Heart left ventricle (tissue), 16 donors: Measurements from ENCODE around the gene TSSK3. TPM values are rescaled to one million over a fixed set of nuclear protein-coding genes. Genes with fewer than 3 reads are reported as not detected.

Source experiments
- ATAC-seq, 4 donors: fragments of 200-7000 bp; cut with Tn5 transposase; one replicate each; pipeline ENCODE4 v1.9.1; 2020 to 2022; ENCODE audit warnings: moderate library complexity in 4 of 4, mild to moderate bottlenecking in 3 of 4, moderate number of reproducible peaks in 1 of 4
- DNase-seq, 5 donors: peaks; one replicate each; pipeline ENCODE4 v3.0.0-alpha.2; 2020
- H3K27ac ChIP-seq, 12 donors: fragments of 200-600 bp; sonication (generic) in 4 of 12; one replicate each; pipeline versions ENCODE4 v1.5.0 to v1.8.0; 2016 to 2022; ENCODE audit warnings: mild to moderate bottlenecking in 2 of 12
- H3K27me3 ChIP-seq, 9 donors: fragments of 200-600 bp; sonication (generic) in 2 of 9; one replicate each; pipeline versions ENCODE4 v1.5.1 to v1.8.0; 2016 to 2022; ENCODE audit warnings: mild to moderate bottlenecking in 3 of 9
- H3K36me3 ChIP-seq, 9 donors: fragments of 200-600 bp; sonication (generic) in 2 of 9; one replicate each; pipeline versions ENCODE4 v1.5.0 to v1.8.0; 2018 to 2022; ENCODE audit warnings: mild to moderate bottlenecking in 2 of 9
- H3K4me1 ChIP-seq, 12 donors: fragments of 200-600 bp; sonication (generic) in 4 of 12; one replicate each; pipeline versions ENCODE4 v1.5.0 to v1.8.0; 2016 to 2022; ENCODE audit warnings: mild to moderate bottlenecking in 3 of 12
- H3K4me3 ChIP-seq, 12 donors: fragments of 200-600 bp; sonication (generic) in 4 of 12; one replicate each; pipeline versions ENCODE4 v1.5.0 to v1.8.0; 2017 to 2022; ENCODE audit warnings: mild to moderate bottlenecking in 9 of 12, moderate library complexity in 4 of 12
- H3K9me3 ChIP-seq, 12 donors: fragments of 200-600 bp; sonication (generic) in 4 of 12; one replicate each; pipeline versions ENCODE4 v1.5.0 to v1.8.0; 2016 to 2022; ENCODE audit warnings: mild to moderate bottlenecking in 1 of 12
- POLR2A ChIP-seq, 2 donors: fragments of 450-650 bp; IDR thresholded peaks; one replicate each; pipeline ENCODE4 v1.6.1; 2017; ENCODE audit warnings: antibody characterized with exemption in 2 of 2, mild to moderate bottlenecking in 2 of 2, moderate library complexity in 2 of 2
- WGBS, 4 donors: extraction: QIAGEN DNeasy Blood & Tissue Kit in 2 of 4; methylation state at CpG; one replicate each; pipeline versions ENCODE4 v1.1.5 to v1.1.7; 2013 to 2018; 5-methylcytosine and 5-hydroxymethylcytosine counted together
- intact Hi-C, 10 donors: fragments of 100-400 bp; cut with DNase I; formaldehyde crosslinking; loops; one replicate each; pipeline versions ENCODE4 v1.11.1 to v1.14.2; 2022
- polyA plus RNA-seq, 2 donors: library from polyadenylated mRNA; stranded (reverse); fragments of 200-250 nt; gene quantifications; one replicate each; pipeline ENCODE4 v1.2.3, GENCODE V29; 2013
- total RNA-seq, 9 donors: library from RNA; depleted of rRNA in 2 of 9; stranded (reverse); fragments of >200 nt in 2 of 9; fragmentation: NEBNext Ultra II Directional in 3 of 9; extraction: Animal tissue kit (Norgen Biotek cat#: 25700) in 3 of 9; gene quantifications; one replicate each; pipeline versions ENCODE4 v1.1.0 to v1.2.4, GENCODE V29; 2016 to 2023
- TF ChIP-seq, protein P1 (sequence below), 12 donors: fragments of 200-600 bp; sonication (generic) in 4 of 12; IDR thresholded peaks; one replicate each; pipeline versions ENCODE4 v1.5.0 to v1.8.0; 2018 to 2022; ENCODE audit warnings: antibody characterized with exemption in 12 of 12, mild to moderate bottlenecking in 5 of 12
- donor health status: ischemic (EF 13 %, LVEDD 7.1; RV severe dilation, severe dysfunction).
- donor health status: healthy with polysubstance abuse.
- donor health status: DM: no; HTN: yes; CAD: no.
- donor health status: DM: no; HTN: no; CAD: no.
- donor health status: ischemic (EF 25% LVEDD 6.9; RV normal size, moderate dysfunction).
- donor health status: ischemic (EF 25% LVEDD 5.7; RV mildly dilated, moderate dysfunction).
- donor health status: healthy.
- donor health status: DM: yes; HTN: yes; CAD: no.
- donor health status: ischemic (EF 35%, LVEDD 5.7; RV mildly dilated, moderate dysfunction).
- donor health status: nonischemic (EF 11% LVEDD 7.7; RV severe dilation, severe dysfunction).
- donor health status: DM: yes; HTN: yes; CAD: no.
- donor health status: PGD.
- donor health status: ischemic (EF 29% LVEDD 5.4; RV normal size, mild dysfunction).
- donor health status: nonischemic (EF 23%, LVEDD 6.1; RV moderate dilation, normal function).

TSSK3 gene
- total and polyA plus RNA-seq, 11 donors = 0.37 to 3.1 (median 1.7) TPM; not detected in 2

DNA sequence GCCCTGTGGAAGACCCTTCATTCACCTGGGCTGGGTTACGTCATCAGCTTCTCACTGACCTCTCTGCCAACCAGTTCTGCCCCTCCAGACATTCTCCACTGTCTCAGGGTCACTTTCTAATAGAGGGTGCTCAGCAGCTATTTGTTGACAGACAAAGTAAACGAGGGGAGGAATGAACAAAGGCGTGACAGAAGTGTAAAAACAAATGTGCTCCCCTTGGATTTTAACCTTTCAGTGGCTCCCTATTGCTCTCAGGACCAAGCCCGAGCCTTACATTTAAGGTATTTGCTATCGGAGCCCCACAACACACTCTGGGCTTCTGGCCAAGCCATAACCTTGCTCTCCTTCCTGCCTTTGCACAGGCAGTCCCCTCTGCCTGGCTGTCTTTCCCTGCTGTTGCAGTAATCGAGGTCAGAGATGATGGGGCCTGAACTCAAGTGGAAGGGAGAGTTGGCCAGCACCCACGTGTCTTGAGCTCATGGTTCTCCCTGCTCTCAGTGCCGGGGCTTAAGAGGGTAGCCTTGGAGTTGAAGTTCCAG, 17.0 kb upstream of the TSSK3 start:
- ATAC-seq (peak in 1 of 4 donors; percentile 19), DNase-seq (no peak)
- TF ChIP-seq POLR2A (IDR thresholded peaks at IDR 0.05) = no peak
- TF ChIP-seq, protein P1, sequence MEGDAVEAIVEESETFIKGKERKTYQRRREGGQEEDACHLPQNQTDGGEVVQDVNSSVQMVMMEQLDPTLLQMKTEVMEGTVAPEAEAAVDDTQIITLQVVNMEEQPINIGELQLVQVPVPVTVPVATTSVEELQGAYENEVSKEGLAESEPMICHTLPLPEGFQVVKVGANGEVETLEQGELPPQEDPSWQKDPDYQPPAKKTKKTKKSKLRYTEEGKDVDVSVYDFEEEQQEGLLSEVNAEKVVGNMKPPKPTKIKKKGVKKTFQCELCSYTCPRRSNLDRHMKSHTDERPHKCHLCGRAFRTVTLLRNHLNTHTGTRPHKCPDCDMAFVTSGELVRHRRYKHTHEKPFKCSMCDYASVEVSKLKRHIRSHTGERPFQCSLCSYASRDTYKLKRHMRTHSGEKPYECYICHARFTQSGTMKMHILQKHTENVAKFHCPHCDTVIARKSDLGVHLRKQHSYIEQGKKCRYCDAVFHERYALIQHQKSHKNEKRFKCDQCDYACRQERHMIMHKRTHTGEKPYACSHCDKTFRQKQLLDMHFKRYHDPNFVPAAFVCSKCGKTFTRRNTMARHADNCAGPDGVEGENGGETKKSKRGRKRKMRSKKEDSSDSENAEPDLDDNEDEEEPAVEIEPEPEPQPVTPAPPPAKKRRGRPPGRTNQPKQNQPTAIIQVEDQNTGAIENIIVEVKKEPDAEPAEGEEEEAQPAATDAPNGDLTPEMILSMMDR (IDR thresholded peaks at IDR 0.05) = no peak
- 32 to 34% (median 33%) methylated on average over 8 of the region's 8 CpGs for WGBS, 4 donors
- intact Hi-C loops = no loop called here
- Histone ChIP-seq H3K27ac (no peak overlapping the region), H3K4me3 (no peak overlapping the region), H3K4me1 (peaks cover 0 to 37% (median 9%) of the 10 kb centered on the region in 12 donors), H3K36me3 (no peaks in the 10 kb centered on the region), H3K27me3 (no peaks in the 10 kb centered on the region), H3K9me3 (no peaks in the 10 kb centered on the region)

DNA sequence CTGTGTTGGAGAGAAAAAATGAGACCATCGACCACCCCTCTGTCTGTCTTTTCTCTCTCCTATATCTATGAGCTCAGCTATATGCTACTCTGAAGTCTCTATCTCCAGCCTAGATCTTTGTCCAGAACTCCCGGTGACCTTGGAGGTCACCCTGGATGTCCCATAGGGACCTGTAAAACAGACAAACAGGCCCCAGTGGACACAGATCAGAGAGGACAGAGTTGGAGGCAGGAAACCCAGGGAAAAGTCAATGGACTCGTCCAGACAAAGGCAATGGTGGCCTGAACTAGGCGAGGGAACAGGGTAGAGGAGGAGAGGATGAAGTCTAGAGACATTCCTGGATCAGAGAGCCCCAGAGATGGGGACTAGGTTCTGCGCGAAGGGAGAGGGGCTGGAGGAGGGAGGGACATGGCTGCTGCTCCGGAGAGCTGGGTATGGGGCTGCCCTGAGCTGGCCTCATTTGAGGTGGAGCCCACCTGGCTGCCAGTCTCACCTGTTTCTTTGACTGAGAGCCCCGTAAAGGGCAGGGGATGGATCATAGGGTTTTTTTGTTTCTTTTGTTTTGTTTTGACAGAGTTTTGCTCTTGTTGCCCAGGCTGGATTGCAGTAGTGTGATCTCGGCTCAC, 15.7 kb upstream of the TSSK3 start:
- H3K36me3 ChIP-seq = no peaks in the 10 kb centered on the region
- intact Hi-C loops = no loop called here
- DNase-seq = no peak
- peaks cover 0 to 4% (median 0%) of the 10 kb centered on the region in 12 donors for H3K9me3 ChIP-seq
- TF ChIP-seq, protein P1 (IDR thresholded peaks at IDR 0.05) = no peak
- no peak for TF ChIP-seq POLR2A (IDR thresholded peaks at IDR 0.05)
- no peak overlapping the region for H3K4me3 ChIP-seq
- H3K27ac ChIP-seq = no peak overlapping the region
- no peak for ATAC-seq
- WGBS, 4 donors = 86 to 92% (median 86%) methylated on average over 9 of the region's 9 CpGs
- H3K27me3 ChIP-seq = no peaks in the 10 kb centered on the region
- peaks cover 0 to 43% (median 11%) of the 10 kb centered on the region in 12 donors for H3K4me1 ChIP-seq

DNA sequence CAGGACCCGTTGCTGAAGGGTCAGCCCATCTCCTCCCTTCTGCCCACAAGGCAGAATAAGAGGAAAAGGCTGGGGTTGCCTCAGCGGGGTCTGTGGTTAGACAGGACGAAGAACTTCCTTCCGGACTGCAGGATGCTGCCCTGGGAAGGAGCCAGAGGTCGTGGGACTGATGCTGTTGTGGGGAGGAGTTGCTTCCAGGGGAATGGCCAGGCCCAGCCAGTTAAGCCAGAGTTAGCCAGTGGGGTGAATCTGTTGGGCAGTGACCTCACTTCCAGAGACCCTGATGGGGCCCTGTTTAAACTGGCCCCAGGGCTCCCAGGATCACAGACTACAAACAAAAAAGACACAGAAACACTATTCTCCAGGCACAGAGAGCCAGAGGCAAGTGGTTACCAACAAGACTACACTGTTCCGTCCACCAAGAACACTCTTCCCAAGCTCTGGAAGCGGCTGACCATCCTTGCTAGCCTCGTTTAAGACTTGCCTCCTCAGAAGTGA, 13.1 kb upstream of the TSSK3 start:
- 44 to 63% (median 51%) methylated on average over 8 of the region's 8 CpGs for whole genome bisulfite sequencing, 4 donors
- DNase-seq (peak; percentile 66 to 86 (median 81)), ATAC-seq (peak in 1 of 4 donors; percentile 25)
- H3K36me3 ChIP-seq = no peaks in the 10 kb centered on the region
- H3K9me3 ChIP-seq = peaks cover 0 to 4% (median 0%) of the 10 kb centered on the region in 12 donors
- no peak for TF ChIP-seq POLR2A (IDR thresholded peaks at IDR 0.05)
- TF ChIP-seq, protein P1 (IDR thresholded peaks at IDR 0.05) = no peak
- H3K27ac ChIP-seq = peak overlapping the region in 9 of 12 donors; percentile 11 to 97 (median 55)
- no peaks in the 10 kb centered on the region for H3K27me3 ChIP-seq
- peaks cover 0 to 60% (median 35%) of the 10 kb centered on the region in 12 donors for H3K4me1 ChIP-seq
- intact Hi-C loops = no loop called here
- no peak overlapping the region for H3K4me3 ChIP-seq

DNA sequence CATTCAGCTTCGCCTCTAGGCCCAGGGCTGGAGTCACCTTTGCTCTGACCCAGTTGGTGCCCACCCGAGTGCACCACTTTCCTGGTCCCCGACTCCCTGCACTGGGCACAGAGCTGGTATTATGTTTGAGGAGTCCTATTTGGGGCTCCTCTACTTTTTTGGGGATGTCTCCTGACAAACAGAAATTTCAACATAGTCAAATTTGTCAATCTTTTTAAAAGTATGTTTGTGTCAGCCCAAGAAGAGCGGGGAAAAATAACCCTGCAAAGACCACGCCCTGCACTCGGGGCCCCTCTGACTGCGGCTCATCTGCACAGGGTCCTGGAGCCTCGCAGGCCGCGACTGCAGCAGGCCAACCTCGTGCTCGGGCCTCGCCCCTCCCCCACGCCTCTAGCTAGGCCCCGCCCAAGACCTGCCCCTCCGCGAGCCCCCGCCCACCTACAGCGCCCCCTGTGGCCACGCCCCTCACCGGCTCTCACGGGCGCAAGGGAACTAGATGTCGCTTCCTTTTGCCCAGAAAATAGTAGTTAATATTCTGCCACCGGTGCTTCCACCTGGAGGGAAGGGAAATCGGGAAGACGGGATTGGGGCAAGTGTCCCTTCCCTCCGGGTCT, 11.4 kb upstream of the TSSK3 start:
- TF ChIP-seq POLR2A (IDR thresholded peaks at IDR 0.05) = no peak
- TF ChIP-seq, protein P1 (IDR thresholded peaks at IDR 0.05) = peak; percentile 51 to 91 (median 67)

More for the DNA sequence above, 11.4 kb upstream of the TSSK3 start:
- H3K4me3 ChIP-seq = peak overlapping the region; percentile 63 to 96 (median 76)
- peaks cover 0 to 4% (median 0%) of the 10 kb centered on the region in 12 donors for H3K9me3 ChIP-seq
- H3K36me3 ChIP-seq = no peaks in the 10 kb centered on the region
- DNase-seq (peak in 4 of 5 donors; percentile 81 to 90 (median 84)), ATAC-seq (peak; percentile 44 to 75 (median 66))
- H3K27ac ChIP-seq = peak overlapping the region; percentile 80 to 99 (median 94)
- no peaks in the 10 kb centered on the region for H3K27me3 ChIP-seq
- WGBS, 4 donors = 18 to 34% (median 23%) methylated on average over 14 to 28 of the region's 28 CpGs
- intact Hi-C loops = loop anchor here in 2 of 10 donors (2.0 to 5.0 kb wide), 3 partner anchors 14 to 44 kb away; partner anchors contain the start of genes BSDC1 (in 2 of the 2) and MARCKSL1 (in 1 of the 2)
- H3K4me1 ChIP-seq = peaks cover 0 to 59% (median 35%) of the 10 kb centered on the region in 12 donors
